Measurements from ENCODE around the gene RBM45.
"Not testable (repeated sequence)": the region's sequence is repeated elsewhere in the genome, so short reads cannot be mapped to it uniquely, and the experiment has no call there.

The RBM45 gene

GRCh38 chr2:178142274-178143065, 30.2 kb downstream of the RBM45 start:
- no peak overlapping the region for H3K4me3 ChIP-seq (replicated peaks; ENCODE audit: low read depth, low read length)
- no peaks in the 10 kb centered on the region for H3K27me3 ChIP-seq (replicated peaks; ENCODE audit: control insufficient read depth, insufficient read depth, low read length)
- DNase-seq (ENCODE audit: extremely low read depth, insufficient read length): no peak
- TF ChIP-seq CTCF (IDR thresholded peaks at IDR 0.05; ENCODE audit: insufficient read depth, low read length, poor library complexity, severe bottlenecking): no peak
- H3K36me3 ChIP-seq (ENCODE audit: control insufficient read depth, insufficient read depth, low read length): no peaks in the 10 kb centered on the region

- H3K36me3 ChIP-seq (ENCODE audit: control insufficient read depth, insufficient read depth, low read length): no peaks in the 10 kb centered on the region
- no peak for TF ChIP-seq CTCF (IDR thresholded peaks at IDR 0.05; ENCODE audit: insufficient read depth, low read length, poor library complexity, severe bottlenecking)
- H3K27me3 ChIP-seq (replicated peaks; ENCODE audit: control insufficient read depth, insufficient read depth, low read length): no peaks in the 10 kb centered on the region
- DNase-seq (ENCODE audit: extremely low read depth, insufficient read length): no peak
- H3K4me3 ChIP-seq (replicated peaks; ENCODE audit: low read depth, low read length): no peak overlapping the region
These were observed 31.2 kb downstream of the RBM45 start for GRCh38 chr2:178143481-178143880.

- no peak for DNase-seq (ENCODE audit: extremely low read depth, insufficient read length)
- Histone ChIP-seq H3K27me3 (replicated peaks; ENCODE audit: control insufficient read depth, insufficient read depth, low read length) (no peaks in the 10 kb centered on the region), H3K4me3 (replicated peaks; ENCODE audit: low read depth, low read length) (no peak overlapping the region), H3K36me3 (ENCODE audit: control insufficient read depth, insufficient read depth, low read length) (no peaks in the 10 kb centered on the region)
- no peak for TF ChIP-seq CTCF (IDR thresholded peaks at IDR 0.05; ENCODE audit: insufficient read depth, low read length, poor library complexity, severe bottlenecking)
These were observed 39.8 kb downstream of the RBM45 start for GRCh38 chr2:178152033-178152432.

GRCh38 chr2:178152542-178152941, 40.3 kb downstream of the RBM45 start:
- TF ChIP-seq CTCF (IDR thresholded peaks at IDR 0.05; ENCODE audit: insufficient read depth, low read length, poor library complexity, severe bottlenecking): no peak
- no peaks in the 10 kb centered on the region; the same call in 1 of the 2 replicates for H3K27me3 ChIP-seq (replicated peaks; ENCODE audit: control insufficient read depth, insufficient read depth, low read length)
- no peak for DNase-seq (ENCODE audit: extremely low read depth, insufficient read length)
- no peaks in the 10 kb centered on the region for H3K36me3 ChIP-seq (ENCODE audit: control insufficient read depth, insufficient read depth, low read length)
- no peak overlapping the region for H3K4me3 ChIP-seq (replicated peaks; ENCODE audit: low read depth, low read length)

- DNase-seq (ENCODE audit: extremely low read depth, insufficient read length): no peak
- Histone ChIP-seq H3K4me3 (replicated peaks; ENCODE audit: low read depth, low read length) (no peak overlapping the region), H3K36me3 (ENCODE audit: control insufficient read depth, insufficient read depth, low read length) (no peaks in the 10 kb centered on the region), H3K27me3 (replicated peaks; ENCODE audit: control insufficient read depth, insufficient read depth, low read length) (no peaks in the 10 kb centered on the region; the same call in 1 of the 2 replicates)
- TF ChIP-seq CTCF (IDR thresholded peaks at IDR 0.05; ENCODE audit: insufficient read depth, low read length, poor library complexity, severe bottlenecking): no peak
These were observed 40.7 kb downstream of the RBM45 start for GRCh38 chr2:178152977-178153376.

GRCh38 chr2:178153878-178154277, 41.6 kb downstream of the RBM45 start:
- H3K4me3 ChIP-seq (replicated peaks; ENCODE audit: low read depth, low read length); H3K36me3 ChIP-seq (ENCODE audit: control insufficient read depth, insufficient read depth, low read length); H3K27me3 ChIP-seq (replicated peaks; ENCODE audit: control insufficient read depth, insufficient read depth, low read length); DNase-seq (ENCODE audit: extremely low read depth, insufficient read length): not testable (repeated sequence)
